ENCODE results near the gene DNAJC6. TPM values are rescaled to one million over a fixed set of nuclear protein-coding genes. Genes with fewer than 3 reads are reported as not detected.
A peak's percentile ranks its signal among the peaks of the same experiment; 100 is the strongest.

DNAJC6 gene
- total and polyA plus RNA-seq, 2 of the 13 experiments (the other 11 are each of a cell fraction or from before 2014, with no cell fraction given), result 1.0 to 1.6 TPM

DNA sequence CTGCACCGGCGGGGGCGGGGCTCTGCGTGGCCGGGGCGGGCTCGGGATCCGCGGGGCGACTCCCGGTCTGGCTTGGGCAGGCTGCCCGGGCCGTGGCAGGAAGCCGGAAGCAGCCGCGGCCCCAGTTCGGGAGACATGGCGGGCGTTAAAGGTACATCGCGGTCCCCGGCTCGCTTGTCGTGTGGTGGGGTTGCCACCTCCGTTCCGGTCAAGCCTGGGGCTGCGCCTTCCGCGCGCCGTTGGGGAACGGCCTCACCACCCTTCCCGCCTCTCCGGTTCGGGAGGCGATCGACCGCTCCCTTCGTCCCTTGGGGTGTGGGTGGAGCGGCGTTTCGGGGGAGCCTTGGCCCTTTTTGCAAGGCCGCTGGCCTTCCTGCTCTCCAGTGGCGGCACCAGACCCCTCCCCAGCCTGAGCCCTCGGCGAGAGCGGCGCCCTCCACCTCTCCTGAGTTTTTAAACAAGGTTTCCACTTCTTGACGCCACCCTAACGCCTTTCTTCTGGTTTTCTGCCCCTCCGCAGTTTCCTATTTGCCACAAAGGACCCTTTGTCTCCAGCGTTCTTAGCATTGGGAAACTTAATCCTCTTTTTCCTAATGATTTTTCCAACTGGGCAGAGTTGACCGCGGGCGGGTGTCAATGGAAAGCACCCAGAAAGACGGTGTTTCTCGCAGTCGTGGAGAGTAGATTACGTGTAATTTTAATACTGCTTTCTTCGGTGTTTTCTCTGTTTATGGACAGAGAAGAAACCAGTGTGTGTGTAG, 111.4 kb downstream of the DNAJC6 start, which contains the start of the genes LEPR and LEPROT (continued):
- peak; percentile 89; the same call in 1 of the 2 replicates for TF ChIP-seq ZNF788 (CRISPR knock-in tag; IDR thresholded peaks at IDR 0.05; ENCODE audit: borderline replicate concordance)
- no peak for TF ChIP-seq NKX3-1 (CRISPR knock-in tag; IDR thresholded peaks at IDR 0.05)
- no peak for TF ChIP-seq NFE2L2 (IDR thresholded peaks at IDR 0.05; ENCODE audit: low read length)
- TF ChIP-seq IKZF1 (IDR thresholded peaks at IDR 0.05), result no peak
- TF ChIP-seq SP140L (CRISPR knock-in tag; IDR thresholded peaks at IDR 0.05; ENCODE audit: borderline replicate concordance), result no peak
- TF ChIP-seq, protein P1, sequence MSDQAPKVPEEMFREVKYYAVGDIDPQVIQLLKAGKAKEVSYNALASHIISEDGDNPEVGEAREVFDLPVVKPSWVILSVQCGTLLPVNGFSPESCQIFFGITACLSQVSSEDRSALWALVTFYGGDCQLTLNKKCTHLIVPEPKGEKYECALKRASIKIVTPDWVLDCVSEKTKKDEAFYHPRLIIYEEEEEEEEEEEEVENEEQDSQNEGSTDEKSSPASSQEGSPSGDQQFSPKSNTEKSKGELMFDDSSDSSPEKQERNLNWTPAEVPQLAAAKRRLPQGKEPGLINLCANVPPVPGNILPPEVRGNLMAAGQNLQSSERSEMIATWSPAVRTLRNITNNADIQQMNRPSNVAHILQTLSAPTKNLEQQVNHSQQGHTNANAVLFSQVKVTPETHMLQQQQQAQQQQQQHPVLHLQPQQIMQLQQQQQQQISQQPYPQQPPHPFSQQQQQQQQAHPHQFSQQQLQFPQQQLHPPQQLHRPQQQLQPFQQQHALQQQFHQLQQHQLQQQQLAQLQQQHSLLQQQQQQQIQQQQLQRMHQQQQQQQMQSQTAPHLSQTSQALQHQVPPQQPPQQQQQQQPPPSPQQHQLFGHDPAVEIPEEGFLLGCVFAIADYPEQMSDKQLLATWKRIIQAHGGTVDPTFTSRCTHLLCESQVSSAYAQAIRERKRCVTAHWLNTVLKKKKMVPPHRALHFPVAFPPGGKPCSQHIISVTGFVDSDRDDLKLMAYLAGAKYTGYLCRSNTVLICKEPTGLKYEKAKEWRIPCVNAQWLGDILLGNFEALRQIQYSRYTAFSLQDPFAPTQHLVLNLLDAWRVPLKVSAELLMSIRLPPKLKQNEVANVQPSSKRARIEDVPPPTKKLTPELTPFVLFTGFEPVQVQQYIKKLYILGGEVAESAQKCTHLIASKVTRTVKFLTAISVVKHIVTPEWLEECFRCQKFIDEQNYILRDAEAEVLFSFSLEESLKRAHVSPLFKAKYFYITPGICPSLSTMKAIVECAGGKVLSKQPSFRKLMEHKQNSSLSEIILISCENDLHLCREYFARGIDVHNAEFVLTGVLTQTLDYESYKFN (CRISPR knock-in tag; conservative IDR thresholded peaks at IDR 0.05), result 0 out of 2 replicates have a peak, but pooled peaks have one; percentile 25
- no peak for TF ChIP-seq PTBP1 (IDR thresholded peaks at IDR 0.05; ENCODE audit: low read depth, low read length, poor library complexity, severe bottlenecking)
- no peak for TF ChIP-seq NCOA2 (CRISPR knock-in tag; IDR thresholded peaks at IDR 0.05)
- TF ChIP-seq, protein P2, sequence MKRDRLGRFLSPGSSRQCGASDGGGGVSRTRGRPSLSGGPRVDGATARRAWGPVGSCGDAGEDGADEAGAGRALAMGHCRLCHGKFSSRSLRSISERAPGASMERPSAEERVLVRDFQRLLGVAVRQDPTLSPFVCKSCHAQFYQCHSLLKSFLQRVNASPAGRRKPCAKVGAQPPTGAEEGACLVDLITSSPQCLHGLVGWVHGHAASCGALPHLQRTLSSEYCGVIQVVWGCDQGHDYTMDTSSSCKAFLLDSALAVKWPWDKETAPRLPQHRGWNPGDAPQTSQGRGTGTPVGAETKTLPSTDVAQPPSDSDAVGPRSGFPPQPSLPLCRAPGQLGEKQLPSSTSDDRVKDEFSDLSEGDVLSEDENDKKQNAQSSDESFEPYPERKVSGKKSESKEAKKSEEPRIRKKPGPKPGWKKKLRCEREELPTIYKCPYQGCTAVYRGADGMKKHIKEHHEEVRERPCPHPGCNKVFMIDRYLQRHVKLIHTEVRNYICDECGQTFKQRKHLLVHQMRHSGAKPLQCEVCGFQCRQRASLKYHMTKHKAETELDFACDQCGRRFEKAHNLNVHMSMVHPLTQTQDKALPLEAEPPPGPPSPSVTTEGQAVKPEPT (CRISPR knock-in tag; IDR thresholded peaks at IDR 0.05; ENCODE audit: low read depth), result peak; percentile 26; the same call in 1 of the 2 replicates
- no peak for TF ChIP-seq REL (CRISPR knock-in tag; conservative IDR thresholded peaks at IDR 0.05)
- no peak for TF ChIP-seq ZNF550 (CRISPR knock-in tag; IDR thresholded peaks at IDR 0.05; ENCODE audit: borderline replicate concordance)
- TF ChIP-seq TOPORS (CRISPR knock-in tag; IDR thresholded peaks at IDR 0.05), result peak; percentile 56; the same call in 1 of the 2 replicates
- TF ChIP-seq ZNF816 (CRISPR knock-in tag; IDR thresholded peaks at IDR 0.05; ENCODE audit: borderline replicate concordance), result no peak
- TF ChIP-seq, protein P3, sequence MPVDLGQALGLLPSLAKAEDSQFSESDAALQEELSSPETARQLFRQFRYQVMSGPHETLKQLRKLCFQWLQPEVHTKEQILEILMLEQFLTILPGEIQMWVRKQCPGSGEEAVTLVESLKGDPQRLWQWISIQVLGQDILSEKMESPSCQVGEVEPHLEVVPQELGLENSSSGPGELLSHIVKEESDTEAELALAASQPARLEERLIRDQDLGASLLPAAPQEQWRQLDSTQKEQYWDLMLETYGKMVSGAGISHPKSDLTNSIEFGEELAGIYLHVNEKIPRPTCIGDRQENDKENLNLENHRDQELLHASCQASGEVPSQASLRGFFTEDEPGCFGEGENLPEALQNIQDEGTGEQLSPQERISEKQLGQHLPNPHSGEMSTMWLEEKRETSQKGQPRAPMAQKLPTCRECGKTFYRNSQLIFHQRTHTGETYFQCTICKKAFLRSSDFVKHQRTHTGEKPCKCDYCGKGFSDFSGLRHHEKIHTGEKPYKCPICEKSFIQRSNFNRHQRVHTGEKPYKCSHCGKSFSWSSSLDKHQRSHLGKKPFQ (CRISPR knock-in tag; IDR thresholded peaks at IDR 0.05; ENCODE audit: insufficient replicate concordance), result no peak
- TF ChIP-seq ZNF367 (CRISPR knock-in tag; IDR thresholded peaks at IDR 0.05; ENCODE audit: borderline replicate concordance), result 0 out of 2 replicates have a peak, but pooled peaks have one; percentile 51
- no peak for TF ChIP-seq NR2F2 (IDR thresholded peaks at IDR 0.05; ENCODE audit: borderline replicate concordance, low read depth)
- no peak for TF ChIP-seq TGIF2 (CRISPR knock-in tag; IDR thresholded peaks at IDR 0.05)
